ENCODE results near the gene GRB7. TPM values are rescaled to one million over a fixed set of nuclear protein-coding genes. Genes with fewer than 3 reads are reported as not detected.

The GRB7 gene
- total and polyA plus RNA-seq, 2 of the 4 experiments (the other 2 are of a cell fraction), result 0.18 to 0.36 TPM

DNA sequence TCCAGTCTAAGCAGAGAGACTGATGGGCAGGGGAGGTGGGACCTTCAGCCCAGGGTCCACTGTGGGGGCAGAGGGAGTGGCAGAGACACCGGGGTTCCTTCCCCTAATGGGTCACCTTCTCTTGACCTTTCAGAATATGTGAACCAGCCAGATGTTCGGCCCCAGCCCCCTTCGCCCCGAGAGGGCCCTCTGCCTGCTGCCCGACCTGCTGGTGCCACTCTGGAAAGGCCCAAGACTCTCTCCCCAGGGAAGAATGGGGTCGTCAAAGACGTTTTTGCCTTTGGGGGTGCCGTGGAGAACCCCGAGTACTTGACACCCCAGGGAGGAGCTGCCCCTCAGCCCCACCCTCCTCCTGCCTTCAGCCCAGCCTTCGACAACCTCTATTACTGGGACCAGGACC is 10.2 kb upstream of the GRB7 start:
- Histone ChIP-seq H3K4me3 (ENCODE audit: insufficient read depth, low read depth, low read length) (no peak overlapping the region), H4K5ac (ENCODE audit: low read depth, low read length) (no peak overlapping the region), H3K4me1 (ENCODE audit: control insufficient read depth, insufficient read depth, low read length) (peaks cover 5% of the 10 kb centered on the region; the same call in 1 of the 2 replicates), H2AK9ac (replicated peaks; ENCODE audit: low read depth, low read length, poor library complexity) (no peak overlapping the region), H3K23ac (ENCODE audit: low read depth, low read length) (no peak overlapping the region), H3K79me1 (ENCODE audit: low read depth in 1 of 2, low read length in 2 of 2) (peaks cover 9 to 17% of the 10 kb centered on the region in 2 experiments), H4K91ac (ENCODE audit: insufficient read depth, low read depth, low read length) (no peak overlapping the region), H3K4ac (ENCODE audit: low read depth, low read length) (no peak overlapping the region), H2AFZ (replicated peaks; ENCODE audit: low read length, poor library complexity) (no peak overlapping the region), H3K18ac (ENCODE audit: low read depth, low read length) (no peak overlapping the region), H4K8ac (ENCODE audit: low read depth in 2 of 2, low read length in 2 of 2) (no peak overlapping the region), H2BK20ac (ENCODE audit: low read depth, low read length) (no peak overlapping the region), H3K9me3 (ENCODE audit: control insufficient read depth, insufficient read depth, low read length) (no peaks in the 10 kb centered on the region), H3K36me3 (ENCODE audit: control insufficient read depth, insufficient read depth, low read length) (peaks cover 47% of the 10 kb centered on the region), H3K4me2 (ENCODE audit: low read depth, low read length) (no peak overlapping the region), H2BK15ac (ENCODE audit: low read depth, low read length) (no peak overlapping the region), H2BK5ac (ENCODE audit: low read depth, low read length, poor library complexity, severe bottlenecking) (no peak overlapping the region), H2AK5ac (ENCODE audit: low read depth, low read length) (no peak overlapping the region), H3K56ac (ENCODE audit: extremely low read depth, insufficient read depth, low read length) (no peak overlapping the region), H3K27me3 (ENCODE audit: control insufficient read depth, insufficient read depth, low read length) (no peaks in the 10 kb centered on the region), H4K20me1 (ENCODE audit: insufficient read depth, low read length) (no peaks in the 10 kb centered on the region; the same call in 1 of the 2 replicates), H3K27ac (ENCODE audit: insufficient read depth, low read length) (no peak overlapping the region), H3K14ac (replicated peaks; ENCODE audit: low read depth, low read length) (no peak overlapping the region), H2BK120ac (ENCODE audit: low read depth, low read length) (no peak overlapping the region), H3K9ac (ENCODE audit: low read depth, low read length) (no peak overlapping the region), H3K9me1 (ENCODE audit: insufficient read depth, low read length) (peaks cover 13% of the 10 kb centered on the region)
- ChIA-PET CTCF (no interaction called here), POLR2A (ENCODE audit: unreplicated experiment) (no interaction called here)
- no TSS peak for BruUV-seq (replicated peaks)
- TF ChIP-seq, protein P1, sequence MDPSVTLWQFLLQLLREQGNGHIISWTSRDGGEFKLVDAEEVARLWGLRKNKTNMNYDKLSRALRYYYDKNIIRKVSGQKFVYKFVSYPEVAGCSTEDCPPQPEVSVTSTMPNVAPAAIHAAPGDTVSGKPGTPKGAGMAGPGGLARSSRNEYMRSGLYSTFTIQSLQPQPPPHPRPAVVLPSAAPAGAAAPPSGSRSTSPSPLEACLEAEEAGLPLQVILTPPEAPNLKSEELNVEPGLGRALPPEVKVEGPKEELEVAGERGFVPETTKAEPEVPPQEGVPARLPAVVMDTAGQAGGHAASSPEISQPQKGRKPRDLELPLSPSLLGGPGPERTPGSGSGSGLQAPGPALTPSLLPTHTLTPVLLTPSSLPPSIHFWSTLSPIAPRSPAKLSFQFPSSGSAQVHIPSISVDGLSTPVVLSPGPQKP (IDR thresholded peaks at IDR 0.05; ENCODE audit: borderline replicate concordance, low read depth, low read length), result no peak
- TF ChIP-seq BHLHE40 (IDR thresholded peaks at IDR 0.05; ENCODE audit: low read depth, low read length) (no peak), RFX5 (IDR thresholded peaks at IDR 0.05; ENCODE audit: low read depth, low read length) (no peak), RAD21 (IDR thresholded peaks at IDR 0.05; ENCODE audit: low read length) (no peak), NFE2L2 (IDR thresholded peaks at IDR 0.05; ENCODE audit: low read depth, low read length) (no peak)
- TF ChIP-seq, protein P2, sequence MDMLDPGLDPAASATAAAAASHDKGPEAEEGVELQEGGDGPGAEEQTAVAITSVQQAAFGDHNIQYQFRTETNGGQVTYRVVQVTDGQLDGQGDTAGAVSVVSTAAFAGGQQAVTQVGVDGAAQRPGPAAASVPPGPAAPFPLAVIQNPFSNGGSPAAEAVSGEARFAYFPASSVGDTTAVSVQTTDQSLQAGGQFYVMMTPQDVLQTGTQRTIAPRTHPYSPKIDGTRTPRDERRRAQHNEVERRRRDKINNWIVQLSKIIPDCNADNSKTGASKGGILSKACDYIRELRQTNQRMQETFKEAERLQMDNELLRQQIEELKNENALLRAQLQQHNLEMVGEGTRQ (IDR thresholded peaks at IDR 0.05; ENCODE audit: low read depth, low read length), result no peak
- 100% methylated on average over 2 of the region's 10 CpGs; no CpG with 5 or more reads in 1 of the 2 experiments for WGBS, 2 experiments (ENCODE audit: extremely low coverage in 2 of 2, insufficient read length in 1 of 2)
- DNase-seq (no peak), ATAC-seq (ENCODE audit: low read depth) (no peak)
- dilution Hi-C loops (cut with HindIII; ENCODE audit: low sequenced_read_pairs, unreplicated experiment), result no loop called here
- in situ Hi-C loops (cut with MboI; ENCODE audit: low sequenced_read_pairs), result no loop called here
- intact Hi-C loops (cut with micrococcal nuclease), result no loop called here

All from IMR-90 (cell line).